Upper lobe of right lung (tissue), 1 donor: ENCODE data around the gene C6orf47. TPM values are rescaled to one million over a fixed set of nuclear protein-coding genes. Genes with fewer than 3 reads are reported as not detected.
A peak's percentile ranks its signal among the peaks of the same experiment; 100 is the strongest.

Experiments
- ATAC-seq: fragments of 200-7000 bp; cut with Tn5 transposase; one replicate; pipeline ENCODE4 v1.9.1; 2020; ENCODE audit warnings: mild to moderate bottlenecking, moderate library complexity
- DNase-seq: peaks from one replicate; pipeline ENCODE4 v3.0.0-alpha.2; 2020
- H3K27ac ChIP-seq: fragments of 200-600 bp; one replicate; pipeline ENCODE4 v1.8.0; 2022
- H3K27me3 ChIP-seq: fragments of 200-600 bp; one replicate; pipeline ENCODE4 v1.8.0; 2022; ENCODE audit warnings: mild to moderate bottlenecking
- H3K36me3 ChIP-seq: fragments of 200-600 bp; one replicate; pipeline ENCODE4 v1.8.0; 2022
- H3K4me1 ChIP-seq: fragments of 200-600 bp; one replicate; pipeline ENCODE4 v1.8.0; 2022
- H3K4me3 ChIP-seq: fragments of 200-600 bp; one replicate; pipeline ENCODE4 v1.8.0; 2022; ENCODE audit warnings: mild to moderate bottlenecking
- H3K9me3 ChIP-seq: fragments of 200-600 bp; one replicate; pipeline ENCODE4 v1.8.0; 2022
- CTCF ChIP-seq: fragments of 200-600 bp; IDR thresholded peaks from one replicate; pipeline ENCODE4 v1.8.0; 2022; ENCODE audit warnings: antibody characterized with exemption
- intact Hi-C: fragments of 100-400 bp; cut with DNase I; formaldehyde crosslinking; loops from one replicate; pipeline ENCODE4 v1.11.0; 2022
- microRNA-seq: library from miRNA; unstranded; fragments of <30 nt; microRNA quantifications from one replicate; pipeline ENCODE4 v1.2.0, GENCODE V29; 2020; ENCODE audit warnings: borderline microRNAs expressed
- total RNA-seq: library from RNA; stranded (reverse); fragmentation: NEBNext Ultra II Directional; extraction: Animal tissue kit (Norgen Biotek cat#: 25700); gene quantifications from one replicate; pipeline ENCODE4 v1.2.1, GENCODE V29; 2021
- donor health status: DM: no; HTN: yes; CAD: no; lungs with severe emphysema.

C6orf47 gene
- total RNA-seq, 1 donor from 2014 or later, result 25.6 TPM

GRCh38 chr6:31614684-31615578 is 45.6 kb downstream of the C6orf47 start, which contains the start of gene AIF1:
TSS of gene AIF1 (plus strand) at chr6:31615234. CDS start at chr6:31615330, 96 bp downstream.
- Histone ChIP-seq H3K27me3 (no peaks in the 10 kb centered on the region), H3K27ac (peak within 1 kb of the TSS; percentile 51), H3K4me1 (peaks cover 5% of the 10 kb centered on the region), H3K36me3 (no peaks in the 10 kb centered on the region), H3K9me3 (no peaks in the 10 kb centered on the region), H3K4me3 (peak within 1 kb of the TSS; percentile 33)
- intact Hi-C loops, result no loop called here
- DNase-seq (no peak), ATAC-seq (peak; percentile 70)
- no peak for TF ChIP-seq CTCF

GRCh38 chr6:31614075-31614619 is 46.4 kb downstream of the C6orf47 start:
- Histone ChIP-seq H3K27ac (peak overlapping the region; percentile 51), H3K4me3 (no peak overlapping the region), H3K27me3 (no peaks in the 10 kb centered on the region), H3K4me1 (peaks cover under 1% of the 10 kb centered on the region), H3K9me3 (no peaks in the 10 kb centered on the region), H3K36me3 (no peaks in the 10 kb centered on the region)
- TF ChIP-seq CTCF, result no peak
- intact Hi-C loops, result no loop called here
- DNase-seq (no peak), ATAC-seq (peak; percentile 77)

- ATAC-seq (no peak), DNase-seq (no peak)
- H3K4me3 ChIP-seq, result no peak overlapping the region
- intact Hi-C loops, result no loop called here
- H3K27me3 ChIP-seq, result no peaks in the 10 kb centered on the region
- TF ChIP-seq CTCF, result no peak
- no peaks in the 10 kb centered on the region for H3K36me3 ChIP-seq
- no peaks in the 10 kb centered on the region for H3K4me1 ChIP-seq
- no peaks in the 10 kb centered on the region for H3K9me3 ChIP-seq
- no peak overlapping the region for H3K27ac ChIP-seq
Measured at GRCh38 chr6:31610968-31611367, 49.6 kb downstream of the C6orf47 start.

- intact Hi-C loops, result no loop called here
- Histone ChIP-seq H3K9me3 (no peaks in the 10 kb centered on the region), H3K36me3 (no peaks in the 10 kb centered on the region), H3K27me3 (no peaks in the 10 kb centered on the region), H3K27ac (no peak overlapping the region), H3K4me3 (no peak overlapping the region), H3K4me1 (no peaks in the 10 kb centered on the region)
- no peak for ATAC-seq
- no peak for TF ChIP-seq CTCF
- DNase-seq, result no peak
Measured at GRCh38 chr6:31609519-31610406, 50.8 kb downstream of the C6orf47 start.

Small RNA genes lying within 50 kb of the gene (microRNA-seq; reads per million reads assigned to microRNA genes)
- gene MIR4646 (0.50 reads per million), gene MIR6832 (not detected)

Other genes with a start within 250 kb of the C6orf47 start
- 8.2 TPM for gene MICB, start 162.6 kb downstream of the C6orf47 start, total RNA-seq
- gene MCCD1, start 131.8 kb downstream of the C6orf47 start, total RNA-seq, result not detected
- gene DDX39B, start 118.8 kb downstream of the C6orf47 start, total RNA-seq, result 241 TPM
- gene ATP6V1G2, start 114.2 kb downstream of the C6orf47 start, total RNA-seq, result 0.75 TPM
- 22.6 TPM for gene NFKBIL1, start 113.2 kb downstream of the C6orf47 start, total RNA-seq
- 0.46 TPM for gene LTA, start 88.5 kb downstream of the C6orf47 start, total RNA-seq
- gene TNF, start 85.2 kb downstream of the C6orf47 start, total RNA-seq, result 2.4 TPM
- gene LTB, start 78.4 kb downstream of the C6orf47 start, total RNA-seq, result 6.2 TPM
- gene LST1, start 74.5 kb downstream of the C6orf47 start, total RNA-seq, result 68.1 TPM
- gene NCR3, start 67.8 kb downstream of the C6orf47 start, total RNA-seq, result 1.8 TPM
- 55.3 TPM for gene AIF1, start 45.5 kb downstream of the C6orf47 start, total RNA-seq
- 138 TPM for gene PRRC2A, start 40.1 kb downstream of the C6orf47 start, total RNA-seq
- 238 TPM for gene BAG6, start 8.1 kb downstream of the C6orf47 start, total RNA-seq
- 2.6 TPM for gene APOM, start 4.9 kb downstream of the C6orf47 start, total RNA-seq
- gene GPANK1, start 4.2 kb upstream of the C6orf47 start, total RNA-seq, result 13.9 TPM
- 114 TPM for gene CSNK2B, start 5.3 kb upstream of the C6orf47 start, total RNA-seq
- 12.6 TPM for gene LY6G5B, start 9.2 kb upstream of the C6orf47 start, total RNA-seq
- gene LY6G5C, start 20.3 kb upstream of the C6orf47 start, total RNA-seq, result 3.4 TPM
- gene ABHD16A, start 42.5 kb upstream of the C6orf47 start, total RNA-seq, result 55.8 TPM
- not detected for gene LY6G6F, start 46.1 kb upstream of the C6orf47 start, total RNA-seq
- gene LY6G6D, start 54.6 kb upstream of the C6orf47 start, total RNA-seq, result not detected
- gene LY6G6C, start 61.0 kb upstream of the C6orf47 start, total RNA-seq, result not detected
- 1.1 TPM for gene MPIG6B, start 62.6 kb upstream of the C6orf47 start, total RNA-seq
- 71.2 TPM for gene DDAH2, start 68.5 kb upstream of the C6orf47 start, total RNA-seq
- 286 TPM for gene CLIC1, start 75.8 kb upstream of the C6orf47 start, total RNA-seq
- 11.2 TPM for gene MSH5, start 79.2 kb upstream of the C6orf47 start, total RNA-seq
- 2.6 TPM for gene SAPCD1, start 101.9 kb upstream of the C6orf47 start, total RNA-seq
- gene VWA7, start 116.5 kb upstream of the C6orf47 start, total RNA-seq, result 3.4 TPM
- gene VARS1, start 135.0 kb upstream of the C6orf47 start, total RNA-seq, result 53.0 TPM
- gene LSM2, start 146.2 kb upstream of the C6orf47 start, total RNA-seq, result 30.8 TPM
- gene HSPA1L, start 154.5 kb upstream of the C6orf47 start, total RNA-seq, result 2.0 TPM
- 150 TPM for gene HSPA1A, start 154.8 kb upstream of the C6orf47 start, total RNA-seq
- gene HSPA1B, start 167.0 kb upstream of the C6orf47 start, total RNA-seq, result 112 TPM
- 81.0 TPM for gene NEU1, start 202.0 kb upstream of the C6orf47 start, total RNA-seq
- gene SLC44A4, start 218.2 kb upstream of the C6orf47 start, total RNA-seq, result 23.1 TPM
- gene EHMT2, start 236.9 kb upstream of the C6orf47 start, total RNA-seq, result 36.0 TPM
- 3.5 TPM for gene ZBTB12, start 241.3 kb upstream of the C6orf47 start, total RNA-seq